ENCODE data around the gene CAPN8.

GRCh38 chr1:223539750-223540149, 125.8 kb downstream of the CAPN8 start:
- no peak for TF ChIP-seq EZH2 (IDR thresholded peaks at IDR 0.05; ENCODE audit: borderline replicate concordance, insufficient read depth, low read depth, low read length, poor library complexity, severe bottlenecking)
- TF ChIP-seq, protein P1, sequence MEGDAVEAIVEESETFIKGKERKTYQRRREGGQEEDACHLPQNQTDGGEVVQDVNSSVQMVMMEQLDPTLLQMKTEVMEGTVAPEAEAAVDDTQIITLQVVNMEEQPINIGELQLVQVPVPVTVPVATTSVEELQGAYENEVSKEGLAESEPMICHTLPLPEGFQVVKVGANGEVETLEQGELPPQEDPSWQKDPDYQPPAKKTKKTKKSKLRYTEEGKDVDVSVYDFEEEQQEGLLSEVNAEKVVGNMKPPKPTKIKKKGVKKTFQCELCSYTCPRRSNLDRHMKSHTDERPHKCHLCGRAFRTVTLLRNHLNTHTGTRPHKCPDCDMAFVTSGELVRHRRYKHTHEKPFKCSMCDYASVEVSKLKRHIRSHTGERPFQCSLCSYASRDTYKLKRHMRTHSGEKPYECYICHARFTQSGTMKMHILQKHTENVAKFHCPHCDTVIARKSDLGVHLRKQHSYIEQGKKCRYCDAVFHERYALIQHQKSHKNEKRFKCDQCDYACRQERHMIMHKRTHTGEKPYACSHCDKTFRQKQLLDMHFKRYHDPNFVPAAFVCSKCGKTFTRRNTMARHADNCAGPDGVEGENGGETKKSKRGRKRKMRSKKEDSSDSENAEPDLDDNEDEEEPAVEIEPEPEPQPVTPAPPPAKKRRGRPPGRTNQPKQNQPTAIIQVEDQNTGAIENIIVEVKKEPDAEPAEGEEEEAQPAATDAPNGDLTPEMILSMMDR (IDR thresholded peaks at IDR 0.05) = no peak

Data from B cell (primary cell).